DND-41 (cell line): Measurements from ENCODE around the gene SEC63.

Experiments
- CTCF ChIP-seq: IDR thresholded peaks from 2 replicates; pipeline ENCODE4 v1.5.1; 2012; ENCODE audit warnings: borderline replicate concordance, low read length, moderate library complexity, mild to moderate bottlenecking; ENCODE audit not compliant: poor library complexity, severe bottlenecking; ENCODE audit errors: extremely low read depth
- EZH2 ChIP-seq: IDR thresholded peaks from 3 replicates; pipeline ENCODE4 v1.6.1; 2012; ENCODE audit warnings: borderline replicate concordance, low read depth, mild to moderate bottlenecking, moderate library complexity, low read length, inconsistent platforms; ENCODE audit not compliant: severe bottlenecking

GRCh38 chr6:107819217-107819616 lies 138.8 kb downstream of the SEC63 start:
- TF ChIP-seq EZH2 (no peak), CTCF (no peak)
